Effector CD8-positive, alpha-beta T cell (primary cell): ENCODE results near the gene LPCAT3.
"Not testable (repeated sequence)": the region's sequence is repeated elsewhere in the genome, so short reads cannot be mapped to it uniquely, and the experiment has no call there.

Experiments used
- DNase-seq: peaks from one replicate; lab custom pipeline; 2025; lab: John Stamatoyannopoulos, UW

Gene LPCAT3

GRCh38 chr12:7038591-7038990, 20.3 kb upstream of the LPCAT3 start:
- DNase-seq, result no peak

- not testable (repeated sequence) for DNase-seq
Measured at GRCh38 chr12:7037411-7037810, 19.1 kb upstream of the LPCAT3 start.

- DNase-seq, result no peak
Measured at GRCh38 chr12:7035463-7035862, 17.2 kb upstream of the LPCAT3 start.

- DNase-seq, result no peak
Measured at GRCh38 chr12:7034464-7034863, 16.2 kb upstream of the LPCAT3 start.

GRCh38 chr12:7032990-7033389, 14.7 kb upstream of the LPCAT3 start:
- no peak for DNase-seq

GRCh38 chr12:7031306-7031705, 13.0 kb upstream of the LPCAT3 start:
- DNase-seq, result no peak

- DNase-seq, result no peak
Measured at GRCh38 chr12:7026854-7027253, 8.6 kb upstream of the LPCAT3 start.

- DNase-seq, result no peak
Measured at GRCh38 chr12:7023114-7023513, 4.8 kb upstream of the LPCAT3 start.

GRCh38 chr12:7021956-7022355, 3.7 kb upstream of the LPCAT3 start:
- no peak for DNase-seq

- DNase-seq, result no peak
Measured at GRCh38 chr12:7019043-7019569, 830 bp upstream of the LPCAT3 start.

GRCh38 chr12:7017870-7018349, 366 bp downstream of the LPCAT3 start:
- DNase-seq, result no peak

- no peak for DNase-seq
Measured at GRCh38 chr12:7016958-7017571, 1.2 kb downstream of the LPCAT3 start.

- no peak for DNase-seq
Measured at GRCh38 chr12:7015555-7016370, 2.5 kb downstream of the LPCAT3 start.

- no peak for DNase-seq
Measured at GRCh38 chr12:7013101-7013500, 5.2 kb downstream of the LPCAT3 start.

GRCh38 chr12:7012024-7012607, 6.2 kb downstream of the LPCAT3 start:
- DNase-seq, result no peak

- DNase-seq, result not testable (repeated sequence)
Measured at GRCh38 chr12:7011398-7011797, 6.9 kb downstream of the LPCAT3 start.

GRCh38 chr12:7009512-7009911, 8.8 kb downstream of the LPCAT3 start:
- DNase-seq, result no peak

- no peak for DNase-seq
Measured at GRCh38 chr12:7008864-7009263, 9.4 kb downstream of the LPCAT3 start.

GRCh38 chr12:7006639-7007038, 11.6 kb downstream of the LPCAT3 start:
- no peak for DNase-seq

GRCh38 chr12:7005311-7005710, 13.0 kb downstream of the LPCAT3 start:
- no peak for DNase-seq

GRCh38 chr12:7004840-7005239, 13.4 kb downstream of the LPCAT3 start:
- DNase-seq, result no peak

- no peak for DNase-seq
Measured at GRCh38 chr12:7004287-7004803, 13.9 kb downstream of the LPCAT3 start.
